Dedifferentiated amniotic fluid mesenchymal stem cell (primary cell): Measurements from ENCODE around the gene BTN2A1.
A peak's percentile ranks its signal among the peaks of the same experiment; 100 is the strongest.

Experiments used
- DNase-seq: peaks from one replicate; pipeline ENCODE4 v3.0.0-alpha.2; 2016; ENCODE audit errors: extremely low spot score

The BTN2A1 gene

GRCh38 chr6:26468829-26469228, 11.1 kb downstream of the BTN2A1 start:
- DNase-seq: no peak

- DNase-seq: no peak
These were observed 12.9 kb downstream of the BTN2A1 start for GRCh38 chr6:26470643-26471042.

GRCh38 chr6:26471970-26472369, 14.2 kb downstream of the BTN2A1 start:
- DNase-seq: no peak

- no peak for DNase-seq
These were observed 15.0 kb downstream of the BTN2A1 start for GRCh38 chr6:26472549-26473290.

GRCh38 chr6:26473429-26473757, 15.6 kb downstream of the BTN2A1 start:
- DNase-seq: no peak

GRCh38 chr6:26473758-26474438, 16.1 kb downstream of the BTN2A1 start:
- peak; percentile 95 for DNase-seq

- no peak for DNase-seq
These were observed 16.7 kb downstream of the BTN2A1 start for GRCh38 chr6:26474439-26474881.

- DNase-seq: no peak
These were observed 18.3 kb downstream of the BTN2A1 start for GRCh38 chr6:26475823-26476729.

GRCh38 chr6:26476896-26477295, 19.1 kb downstream of the BTN2A1 start:
- DNase-seq: no peak

GRCh38 chr6:26477426-26477825, 19.7 kb downstream of the BTN2A1 start:
- DNase-seq: no peak

GRCh38 chr6:26478100-26478984, 20.6 kb downstream of the BTN2A1 start:
- DNase-seq: no peak

- no peak for DNase-seq
These were observed 21.2 kb downstream of the BTN2A1 start for GRCh38 chr6:26478985-26479278.

- no peak for DNase-seq
These were observed 24.6 kb downstream of the BTN2A1 start for GRCh38 chr6:26482338-26482737.

GRCh38 chr6:26483727-26484126, 26.0 kb downstream of the BTN2A1 start:
- DNase-seq: no peak

- DNase-seq: no peak
These were observed 26.4 kb downstream of the BTN2A1 start for GRCh38 chr6:26484161-26484560.

GRCh38 chr6:26485112-26485780, 27.5 kb downstream of the BTN2A1 start:
- no peak for DNase-seq

- no peak for DNase-seq
These were observed 28.6 kb downstream of the BTN2A1 start for GRCh38 chr6:26486358-26486757.

- DNase-seq: no peak
These were observed 29.7 kb downstream of the BTN2A1 start for GRCh38 chr6:26487466-26487865.

- no peak for DNase-seq
These were observed 32.5 kb downstream of the BTN2A1 start for GRCh38 chr6:26489996-26490964.

GRCh38 chr6:26491604-26492003, 33.8 kb downstream of the BTN2A1 start:
- DNase-seq: no peak
